ENCODE data around the gene EYA2.

Gene EYA2

GRCh38 chr20:47216819-47217410 lies 322.3 kb downstream of the EYA2 start:
- DNase-seq: no peak

- DNase-seq: no peak
Measured at GRCh38 chr20:47217482-47218446, 323.1 kb downstream of the EYA2 start.

- no peak for DNase-seq
Measured at GRCh38 chr20:47220161-47220582, 325.5 kb downstream of the EYA2 start.

GRCh38 chr20:47221036-47221625 lies 326.5 kb downstream of the EYA2 start:
- DNase-seq: no peak

GRCh38 chr20:47222468-47223119 lies 328.0 kb downstream of the EYA2 start:
- DNase-seq: no peak

- no peak for DNase-seq
Measured at GRCh38 chr20:47223896-47224295, 329.3 kb downstream of the EYA2 start.

- no peak for DNase-seq
Measured at GRCh38 chr20:47224300-47224791, 329.7 kb downstream of the EYA2 start.

GRCh38 chr20:47224857-47225256 lies 330.2 kb downstream of the EYA2 start:
- DNase-seq: no peak

- no peak for DNase-seq
Measured at GRCh38 chr20:47225458-47225857, 330.8 kb downstream of the EYA2 start.

GRCh38 chr20:47227119-47227518 lies 332.5 kb downstream of the EYA2 start:
- no peak for DNase-seq

GRCh38 chr20:47227576-47227975 lies 332.9 kb downstream of the EYA2 start:
- no peak for DNase-seq

GRCh38 chr20:47228654-47229053 lies 334.0 kb downstream of the EYA2 start:
- DNase-seq: no peak

GRCh38 chr20:47230811-47231256 lies 336.2 kb downstream of the EYA2 start:
- DNase-seq: no peak

GRCh38 chr20:47231382-47232039 lies 336.9 kb downstream of the EYA2 start:
- DNase-seq: no peak

- no peak for DNase-seq
Measured at GRCh38 chr20:47232518-47232917, 337.9 kb downstream of the EYA2 start.

GRCh38 chr20:47233333-47234188 lies 338.9 kb downstream of the EYA2 start:
- DNase-seq: no peak

GRCh38 chr20:47235111-47235510 lies 340.5 kb downstream of the EYA2 start:
- no peak for DNase-seq

GRCh38 chr20:47235853-47236638 lies 341.4 kb downstream of the EYA2 start:
- DNase-seq: no peak

GRCh38 chr20:47236639-47236900 lies 341.9 kb downstream of the EYA2 start:
- no peak for DNase-seq

- no peak for DNase-seq
Measured at GRCh38 chr20:47237715-47238114, 343.1 kb downstream of the EYA2 start.

All from SW 1271 (cell line).